IPS DF 19.7 (cell line): ENCODE measurements around the gene ZNF764.
"Not testable (repeated sequence)": the region's sequence is repeated elsewhere in the genome, so short reads cannot be mapped to it uniquely, and the experiment has no call there.

Experiments
- DNase-seq: peaks from one replicate; pipeline ENCODE4 v3.0.0-alpha.2; 2013; ENCODE audit warnings: low read depth, low spot score

The ZNF764 gene

GRCh38 chr16:30557957-30558788 lies at the start of gene ZNF764:
Gene ZNF764 (minus strand): TSS chr16:30558374. CDS start chr16:30558182, 192 bp downstream.
- DNase-seq: peak; percentile 91

GRCh38 chr16:30606004-30606403 lies 47.8 kb upstream of the ZNF764 start:
- DNase-seq: no peak

DNA sequence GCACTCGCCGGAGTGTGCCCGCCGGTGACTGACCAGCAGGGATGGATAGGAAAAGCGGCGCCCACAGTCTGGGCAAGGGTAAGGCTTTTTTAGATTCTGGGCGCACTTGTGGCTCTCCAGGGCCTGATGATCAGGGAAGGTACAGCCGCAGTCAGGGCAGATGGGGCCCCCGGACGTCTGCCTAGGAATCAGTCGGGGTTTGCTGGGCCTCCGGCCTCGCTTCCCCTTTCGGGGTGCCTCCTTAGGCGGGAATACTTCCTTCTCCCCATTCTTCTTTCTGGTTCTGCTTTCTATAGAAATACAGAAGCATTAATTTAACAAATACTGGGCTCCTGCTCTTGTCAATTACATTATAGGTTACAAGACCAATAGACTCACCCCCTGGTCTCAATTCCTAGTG lies 47.0 kb upstream of the ZNF764 start:
- no peak for DNase-seq

GRCh38 chr16:30604316-30604947 lies 46.3 kb upstream of the ZNF764 start:
- DNase-seq: no peak

DNA sequence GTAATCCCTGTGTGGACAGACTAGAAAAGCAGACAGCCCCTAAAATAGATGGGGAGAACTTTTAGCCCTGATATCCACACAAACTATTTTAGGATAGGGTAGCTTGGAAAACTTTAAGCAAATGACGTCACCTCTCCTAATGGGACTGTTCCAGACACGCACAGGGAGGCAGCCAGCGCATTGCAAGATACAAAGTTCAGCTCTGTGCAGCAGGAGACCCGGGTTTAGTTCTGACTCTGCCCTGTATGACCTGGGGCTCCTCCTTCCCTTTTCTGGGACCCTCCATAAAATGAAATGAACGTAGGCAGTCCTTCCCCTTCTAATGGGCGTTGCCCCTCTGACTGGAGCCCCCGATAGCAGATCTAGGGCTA lies 45.8 kb upstream of the ZNF764 start:
- no peak for DNase-seq

- no peak for DNase-seq
These were observed 44.6 kb upstream of the ZNF764 start for GRCh38 chr16:30602616-30603277.

- DNase-seq: no peak
These were observed 43.8 kb upstream of the ZNF764 start for GRCh38 chr16:30601966-30602365.

- DNase-seq: no peak
These were observed 42.8 kb upstream of the ZNF764 start for GRCh38 chr16:30600929-30601328.

GRCh38 chr16:30600215-30600614 lies 42.0 kb upstream of the ZNF764 start:
- DNase-seq: no peak

DNA sequence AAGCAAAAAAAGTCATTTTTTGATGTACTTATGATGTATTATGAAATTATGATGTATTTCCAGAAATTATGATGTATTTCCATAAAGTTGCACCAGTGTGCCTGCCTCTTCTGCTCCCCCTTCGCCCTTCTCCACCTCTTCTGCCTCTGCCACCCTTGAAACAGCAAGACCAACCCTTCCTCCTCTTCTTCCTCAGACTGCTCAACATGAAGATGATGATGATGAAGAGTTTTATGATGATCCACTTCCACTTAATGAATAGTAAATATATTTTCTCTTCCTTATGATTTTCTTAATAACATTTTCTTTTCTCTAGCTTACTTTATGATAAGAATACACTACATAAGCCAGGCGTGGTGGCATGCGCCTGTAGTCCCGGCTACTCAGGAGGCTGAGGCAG lies 34.7 kb upstream of the ZNF764 start:
- DNase-seq: no peak

DNA sequence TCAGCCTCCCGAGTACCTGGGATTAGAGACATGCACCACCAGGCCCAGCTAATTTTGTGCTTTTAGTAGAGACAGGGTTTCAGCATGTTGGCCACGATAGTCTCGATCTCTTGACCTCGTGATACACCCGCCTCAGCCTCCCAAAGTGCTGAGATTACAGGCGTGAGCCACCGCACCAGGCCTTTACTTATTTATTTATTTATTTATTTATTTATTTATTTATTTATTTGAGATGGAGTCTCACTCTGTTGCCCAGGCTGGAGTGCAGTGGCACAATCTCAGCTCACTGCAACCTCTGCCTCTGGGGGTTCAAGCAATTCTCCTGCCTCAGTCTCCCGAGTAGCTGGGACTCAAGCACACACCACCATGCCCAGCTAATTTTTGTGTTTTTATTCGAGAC lies 32.7 kb upstream of the ZNF764 start:
- not testable (repeated sequence) for DNase-seq

- not testable (repeated sequence) for DNase-seq
These were observed 31.4 kb upstream of the ZNF764 start for GRCh38 chr16:30589582-30589981.

GRCh38 chr16:30588651-30589050 lies 30.5 kb upstream of the ZNF764 start:
- no peak for DNase-seq

DNA sequence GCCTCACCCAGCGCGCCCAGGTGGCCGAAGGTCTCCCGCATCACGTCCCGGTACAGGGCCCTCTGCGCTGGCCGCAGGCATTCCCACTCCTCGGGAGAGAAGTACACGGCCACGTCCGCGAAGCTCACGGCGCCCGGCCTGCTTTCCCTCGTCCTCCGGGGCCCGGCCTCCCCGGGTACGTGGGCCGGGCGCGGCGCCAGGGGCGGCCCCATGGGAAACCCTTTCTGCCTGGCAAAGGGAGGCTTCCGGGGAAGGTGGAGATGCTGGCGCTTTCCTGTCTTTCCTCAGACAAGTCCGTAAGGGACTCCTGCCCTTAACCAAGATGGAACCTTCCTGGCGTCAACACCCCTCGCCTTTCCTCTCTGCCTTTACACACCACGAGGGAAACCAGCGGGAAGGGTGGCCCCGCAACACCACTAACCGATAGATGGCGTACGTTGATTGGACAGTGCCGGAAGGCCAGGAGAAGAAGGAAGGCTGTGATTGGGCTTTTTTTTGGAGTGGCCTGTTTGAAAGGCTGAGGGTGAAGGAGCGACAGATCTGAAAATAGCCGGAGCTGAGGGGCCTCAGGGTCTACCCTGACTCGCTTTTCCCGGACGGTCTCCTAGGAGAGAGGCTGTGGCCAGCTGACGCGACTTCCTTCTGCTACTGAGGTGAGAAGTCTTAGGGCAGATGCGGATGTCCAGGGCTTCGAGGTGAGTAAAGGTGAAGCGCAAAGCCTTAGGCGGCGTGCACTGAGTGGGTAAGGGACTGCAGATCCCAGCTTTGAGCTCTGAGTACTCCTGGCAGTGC lies 27.4 kb upstream of the ZNF764 start, which contains the start of gene ZNF785:
ZNF785 (minus strand) TSS at position 298 of the 792 bp plus-strand sequence; CDS start at position 212, 86 bp downstream.
- DNase-seq: peak; percentile 98

GRCh38 chr16:30585022-30585399 lies 26.8 kb upstream of the ZNF764 start:
- DNase-seq: no peak

DNA sequence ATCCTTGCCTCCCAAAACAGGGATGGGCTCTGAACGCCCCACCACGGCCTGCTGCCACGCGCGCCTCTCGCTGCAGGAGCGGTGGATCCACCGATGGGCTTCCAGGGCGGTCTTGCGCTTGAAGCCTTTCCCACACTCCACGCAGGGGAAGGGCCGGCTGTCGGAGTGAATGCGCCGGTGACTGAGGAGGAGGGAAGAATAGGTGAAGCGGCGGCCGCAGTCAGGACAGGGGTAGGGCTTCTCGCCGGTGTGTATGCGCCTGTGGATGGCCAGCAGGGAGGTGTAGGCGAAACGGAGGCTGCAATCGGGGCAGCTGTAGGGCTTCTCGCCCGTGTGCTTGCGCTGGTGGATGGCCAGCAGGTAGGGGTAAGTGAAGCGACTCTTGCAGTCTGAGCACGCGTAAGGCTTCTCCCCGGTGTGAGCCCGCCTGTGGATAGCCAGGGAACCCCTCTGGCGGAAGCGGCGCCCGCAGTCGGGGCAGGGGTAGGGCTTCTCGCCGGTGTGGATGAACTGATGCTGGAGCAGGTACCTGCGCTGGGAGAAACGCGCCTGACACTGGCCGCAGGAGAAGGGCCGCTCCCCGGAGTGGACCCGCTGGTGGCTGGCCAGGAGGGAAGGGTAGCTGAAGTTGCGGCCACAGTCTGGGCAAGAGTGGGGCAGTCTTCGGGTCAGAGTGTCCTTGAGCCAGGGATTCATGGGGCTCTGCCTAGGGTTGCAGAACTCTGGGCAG lies 24.6 kb upstream of the ZNF764 start:
- DNase-seq: no peak

DNA sequence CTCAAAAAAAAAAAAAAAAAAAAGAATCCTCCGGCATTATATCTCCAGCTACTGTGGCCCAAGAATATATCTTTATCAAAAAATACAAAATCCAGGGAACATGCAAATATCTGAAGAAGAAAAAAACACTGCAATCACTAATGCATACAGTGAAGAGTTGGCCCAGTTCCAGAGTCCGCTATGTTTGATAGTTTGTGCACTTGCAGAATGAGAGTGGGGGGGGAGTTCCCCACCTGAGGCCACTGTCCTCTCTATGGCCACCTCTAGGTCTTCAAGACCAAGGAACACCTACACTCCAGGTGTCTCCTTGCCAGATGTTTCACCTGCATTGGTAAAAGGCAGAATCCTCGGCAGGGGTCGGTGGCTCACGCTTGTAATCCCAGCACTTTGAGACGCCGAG lies 23.3 kb upstream of the ZNF764 start:
- DNase-seq: no peak

GRCh38 chr16:30574678-30575077 lies 16.5 kb upstream of the ZNF764 start:
- no peak for DNase-seq

- DNase-seq: peak; percentile 90
These were observed 13.5 kb upstream of the ZNF764 start, which contains the start of gene ZNF688 for GRCh38 chr16:30571445-30572322. Gene ZNF688 (minus strand): TSS chr16:30571714. CDS start chr16:30571629, 85 bp downstream.
